ENCODE measurements around the gene SPATS2L.

Gene SPATS2L

DNA sequence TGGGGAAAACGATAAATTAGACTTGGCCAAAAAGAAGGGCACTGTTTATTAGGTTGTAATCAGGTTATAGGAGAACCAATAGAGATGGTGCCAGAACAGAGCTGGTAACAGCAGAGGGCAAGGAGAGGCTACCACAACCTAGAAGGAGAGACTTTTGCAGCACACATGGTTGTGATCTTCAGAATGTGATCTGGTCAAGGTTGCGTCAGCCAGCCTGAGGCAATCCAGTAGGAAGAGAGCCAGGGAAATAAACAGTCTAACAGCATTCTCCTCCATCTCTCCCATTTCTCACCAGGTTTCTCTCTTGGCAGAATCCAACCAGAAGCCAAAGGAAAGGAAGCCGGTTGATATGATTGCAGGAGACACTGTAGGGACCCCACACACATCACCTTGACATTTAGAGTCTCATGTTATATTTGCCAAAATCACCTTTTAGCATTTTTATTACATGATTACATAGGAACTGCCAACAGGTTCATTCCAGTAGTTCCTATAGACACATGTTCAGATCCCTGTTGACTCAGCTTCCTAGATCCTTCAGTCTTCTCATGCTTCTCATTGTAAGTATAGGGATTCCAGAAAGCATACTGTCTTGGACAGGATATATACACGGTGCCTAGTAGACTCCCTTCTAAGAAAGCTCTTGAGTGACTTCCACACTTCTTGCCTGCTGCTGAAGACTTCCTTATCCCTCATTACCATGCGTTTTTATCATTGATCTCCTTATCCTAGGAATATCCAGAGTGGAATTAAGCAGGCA, 17.6 kb upstream of the SPATS2L start:
- no peaks in the 10 kb centered on the region for H3K36me3 ChIP-seq (ENCODE audit: low read depth)
- no peak overlapping the region for H3K27ac ChIP-seq (ENCODE audit: poor library complexity, severe bottlenecking)
- TF ChIP-seq, protein P1, sequence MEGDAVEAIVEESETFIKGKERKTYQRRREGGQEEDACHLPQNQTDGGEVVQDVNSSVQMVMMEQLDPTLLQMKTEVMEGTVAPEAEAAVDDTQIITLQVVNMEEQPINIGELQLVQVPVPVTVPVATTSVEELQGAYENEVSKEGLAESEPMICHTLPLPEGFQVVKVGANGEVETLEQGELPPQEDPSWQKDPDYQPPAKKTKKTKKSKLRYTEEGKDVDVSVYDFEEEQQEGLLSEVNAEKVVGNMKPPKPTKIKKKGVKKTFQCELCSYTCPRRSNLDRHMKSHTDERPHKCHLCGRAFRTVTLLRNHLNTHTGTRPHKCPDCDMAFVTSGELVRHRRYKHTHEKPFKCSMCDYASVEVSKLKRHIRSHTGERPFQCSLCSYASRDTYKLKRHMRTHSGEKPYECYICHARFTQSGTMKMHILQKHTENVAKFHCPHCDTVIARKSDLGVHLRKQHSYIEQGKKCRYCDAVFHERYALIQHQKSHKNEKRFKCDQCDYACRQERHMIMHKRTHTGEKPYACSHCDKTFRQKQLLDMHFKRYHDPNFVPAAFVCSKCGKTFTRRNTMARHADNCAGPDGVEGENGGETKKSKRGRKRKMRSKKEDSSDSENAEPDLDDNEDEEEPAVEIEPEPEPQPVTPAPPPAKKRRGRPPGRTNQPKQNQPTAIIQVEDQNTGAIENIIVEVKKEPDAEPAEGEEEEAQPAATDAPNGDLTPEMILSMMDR (IDR thresholded peaks at IDR 0.05; ENCODE audit: poor library complexity, severe bottlenecking) = no peak
- H3K4me1 ChIP-seq (ENCODE audit: insufficient read depth, poor library complexity, severe bottlenecking) = peaks cover 6% of the 10 kb centered on the region
- ATAC-seq (ENCODE audit: low read depth) (peak; percentile 41; the same call in 1 of the 3 replicates), DNase-seq (ENCODE audit: low spot score) (no peak)
- H3K9me3 ChIP-seq (ENCODE audit: severe bottlenecking) = no peaks in the 10 kb centered on the region
- H3K4me3 ChIP-seq (ENCODE audit: severe bottlenecking) = no peak overlapping the region
- H3K27me3 ChIP-seq (ENCODE audit: insufficient read depth, poor library complexity, severe bottlenecking) = no peaks in the 10 kb centered on the region

GRCh38 chr2:200296118-200296517, 10.4 kb upstream of the SPATS2L start:
- Histone ChIP-seq H3K9me3 (ENCODE audit: severe bottlenecking) (no peaks in the 10 kb centered on the region), H3K4me3 (ENCODE audit: severe bottlenecking) (no peak overlapping the region), H3K27ac (ENCODE audit: poor library complexity, severe bottlenecking) (no peak overlapping the region), H3K4me1 (ENCODE audit: insufficient read depth, poor library complexity, severe bottlenecking) (peaks cover 16% of the 10 kb centered on the region), H3K27me3 (ENCODE audit: insufficient read depth, poor library complexity, severe bottlenecking) (no peaks in the 10 kb centered on the region), H3K36me3 (ENCODE audit: low read depth) (no peaks in the 10 kb centered on the region)
- ATAC-seq (ENCODE audit: low read depth) = no peak
- DNase-seq (ENCODE audit: low spot score) = no peak
- TF ChIP-seq, protein P1 (IDR thresholded peaks at IDR 0.05; ENCODE audit: poor library complexity, severe bottlenecking) = no peak

DNA sequence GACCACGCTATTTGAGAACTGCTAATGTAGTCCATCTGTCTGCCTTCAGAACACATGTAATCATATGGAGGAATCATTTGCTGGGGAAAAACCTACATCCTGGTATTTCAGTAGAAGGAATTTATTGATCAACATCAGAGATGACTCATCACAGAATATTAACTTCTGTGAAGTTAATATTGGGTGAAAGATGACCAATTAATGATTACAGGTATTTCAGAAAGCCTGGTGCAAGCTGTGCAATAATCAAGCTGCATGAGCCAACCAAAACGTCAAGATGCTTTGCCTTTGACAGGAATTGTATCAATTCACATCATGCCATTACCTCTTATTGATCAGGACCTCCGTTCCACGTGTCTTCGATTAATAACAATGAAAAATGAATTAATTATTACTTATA, 9.4 kb upstream of the SPATS2L start:
- DNase-seq (ENCODE audit: low spot score) = no peak
- H3K27ac ChIP-seq (ENCODE audit: poor library complexity, severe bottlenecking) = no peak overlapping the region
- TF ChIP-seq, protein P1 (IDR thresholded peaks at IDR 0.05; ENCODE audit: poor library complexity, severe bottlenecking) = no peak
- H3K4me1 ChIP-seq (ENCODE audit: insufficient read depth, poor library complexity, severe bottlenecking) = peaks cover 26% of the 10 kb centered on the region
- no peak overlapping the region for H3K4me3 ChIP-seq (ENCODE audit: severe bottlenecking)
- no peaks in the 10 kb centered on the region for H3K27me3 ChIP-seq (ENCODE audit: insufficient read depth, poor library complexity, severe bottlenecking)
- no peak for ATAC-seq (ENCODE audit: low read depth)
- H3K9me3 ChIP-seq (ENCODE audit: severe bottlenecking) = no peaks in the 10 kb centered on the region
- H3K36me3 ChIP-seq (ENCODE audit: low read depth) = no peaks in the 10 kb centered on the region

DNA sequence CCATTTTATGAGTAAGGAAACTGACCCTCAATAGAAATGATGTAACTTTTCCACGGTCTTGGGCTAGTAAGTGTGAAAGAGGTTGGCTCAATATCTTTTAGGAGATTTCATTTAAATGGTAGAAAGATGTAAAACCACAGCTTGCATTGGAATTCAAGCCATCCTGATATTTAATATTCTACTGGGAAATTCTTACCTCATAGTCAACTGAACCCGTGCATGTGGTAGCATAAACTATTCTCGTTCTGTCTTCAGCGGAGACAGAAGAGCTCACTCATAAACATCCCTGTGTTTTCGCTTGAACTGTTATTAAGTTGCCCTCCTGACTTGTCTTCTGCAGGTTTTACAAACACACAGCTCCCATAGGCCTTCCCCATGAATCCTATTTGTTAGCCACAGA, 8.5 kb upstream of the SPATS2L start:
- Histone ChIP-seq H3K27me3 (ENCODE audit: insufficient read depth, poor library complexity, severe bottlenecking) (no peaks in the 10 kb centered on the region), H3K4me3 (ENCODE audit: severe bottlenecking) (no peak overlapping the region), H3K36me3 (ENCODE audit: low read depth) (no peaks in the 10 kb centered on the region), H3K27ac (ENCODE audit: poor library complexity, severe bottlenecking) (no peak overlapping the region), H3K9me3 (ENCODE audit: severe bottlenecking) (no peaks in the 10 kb centered on the region), H3K4me1 (ENCODE audit: insufficient read depth, poor library complexity, severe bottlenecking) (peaks cover 33% of the 10 kb centered on the region)
- TF ChIP-seq, protein P1 (IDR thresholded peaks at IDR 0.05; ENCODE audit: poor library complexity, severe bottlenecking) = no peak
- DNase-seq (ENCODE audit: low spot score) = no peak
- ATAC-seq (ENCODE audit: low read depth) = no peak

- no peak overlapping the region for H3K4me3 ChIP-seq (ENCODE audit: severe bottlenecking)
- no peaks in the 10 kb centered on the region for H3K36me3 ChIP-seq (ENCODE audit: low read depth)
- no peak overlapping the region for H3K27ac ChIP-seq (ENCODE audit: poor library complexity, severe bottlenecking)
- DNase-seq (ENCODE audit: low spot score) (no peak), ATAC-seq (ENCODE audit: low read depth) (no peak)
- H3K27me3 ChIP-seq (ENCODE audit: insufficient read depth, poor library complexity, severe bottlenecking) = no peaks in the 10 kb centered on the region
- no peaks in the 10 kb centered on the region for H3K9me3 ChIP-seq (ENCODE audit: severe bottlenecking)
- H3K4me1 ChIP-seq (ENCODE audit: insufficient read depth, poor library complexity, severe bottlenecking) = peaks cover 39% of the 10 kb centered on the region
- TF ChIP-seq, protein P1 (IDR thresholded peaks at IDR 0.05; ENCODE audit: poor library complexity, severe bottlenecking) = no peak
These were observed 7.7 kb upstream of the SPATS2L start for GRCh38 chr2:200298816-200299215.
